Measurements from ENCODE around the gene LRP2BP.
A peak's percentile ranks its signal among the peaks of the same experiment; 100 is the strongest.

LRP2BP gene

GRCh38 chr4:185359767-185360446 is 35.8 kb downstream of the LRP2BP start:
- TF ChIP-seq GATA1 (IDR thresholded peaks at IDR 0.05; ENCODE audit: low read depth, low read length): no peak
- TF ChIP-seq POLR2A (IDR thresholded peaks at IDR 0.05; ENCODE audit: low read length): no peak
- peak; percentile 28 to 32 for DNase-seq

- DNase-seq: no peak
- TF ChIP-seq POLR2A (IDR thresholded peaks at IDR 0.05; ENCODE audit: low read length) (no peak), GATA1 (IDR thresholded peaks at IDR 0.05; ENCODE audit: low read depth, low read length) (no peak)
These were observed 36.8 kb downstream of the LRP2BP start for GRCh38 chr4:185358959-185359358.

GRCh38 chr4:185358514-185358913 is 37.2 kb downstream of the LRP2BP start:
- peak in 1 of 2 experiments; percentile 16 for DNase-seq
- TF ChIP-seq POLR2A (IDR thresholded peaks at IDR 0.05; ENCODE audit: low read length) (no peak), GATA1 (IDR thresholded peaks at IDR 0.05; ENCODE audit: low read depth, low read length) (no peak)

- no peak for TF ChIP-seq POLR2A (IDR thresholded peaks at IDR 0.05; ENCODE audit: low read length)
- no peak for TF ChIP-seq GATA1 (IDR thresholded peaks at IDR 0.05; ENCODE audit: low read depth, low read length)
These were observed 37.8 kb downstream of the LRP2BP start for GRCh38 chr4:185357733-185358440.

DNA sequence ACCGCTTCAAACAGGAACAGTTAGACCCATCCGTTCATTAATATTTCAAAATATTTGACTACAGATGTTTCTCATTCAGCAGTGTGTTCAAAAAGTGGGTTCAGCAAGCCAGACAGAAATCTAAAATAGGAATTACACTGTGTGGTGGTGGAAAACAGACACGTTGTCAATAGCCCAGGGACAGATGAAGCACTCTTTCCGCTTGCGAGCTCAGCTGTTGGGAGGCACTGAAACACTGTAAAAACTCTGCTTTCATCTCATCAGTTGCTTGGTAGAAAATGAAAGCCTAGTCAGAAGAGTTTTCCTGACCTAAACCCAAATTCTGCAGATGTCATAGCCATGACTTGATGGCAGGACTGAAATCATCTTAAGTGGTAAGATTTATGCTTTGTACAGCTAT is 38.5 kb downstream of the LRP2BP start:
- DNase-seq: no peak
- TF ChIP-seq GATA1 (IDR thresholded peaks at IDR 0.05; ENCODE audit: low read depth, low read length): no peak

More at GRCh38 chr4:185357733-185358440, 37.8 kb downstream of the LRP2BP start:
- peak; percentile 36 to 73 for DNase-seq

DNA sequence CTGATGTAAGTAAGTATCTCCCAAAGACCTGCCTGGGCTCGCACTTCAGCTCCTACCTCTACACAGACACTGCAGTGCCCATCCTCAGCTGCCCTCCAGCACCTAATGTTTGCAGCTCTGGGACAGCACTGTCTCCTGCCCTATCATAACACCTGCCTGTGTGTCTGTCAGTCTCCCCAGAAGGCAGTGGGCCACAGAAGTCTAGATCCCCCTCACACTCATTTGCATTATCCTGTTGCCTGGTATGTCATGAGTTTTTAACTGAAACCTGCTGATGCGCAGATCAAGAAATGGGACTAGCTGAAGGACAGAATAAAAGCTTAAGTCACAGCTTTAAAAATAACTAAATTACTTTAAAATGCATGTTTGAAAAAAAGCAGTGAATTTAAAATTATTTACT is 43.0 kb downstream of the LRP2BP start:
- DNase-seq: no peak
- TF ChIP-seq GATA1 (IDR thresholded peaks at IDR 0.05; ENCODE audit: low read depth, low read length) (no peak), POLR2A (IDR thresholded peaks at IDR 0.05; ENCODE audit: low read length) (no peak)

DNA sequence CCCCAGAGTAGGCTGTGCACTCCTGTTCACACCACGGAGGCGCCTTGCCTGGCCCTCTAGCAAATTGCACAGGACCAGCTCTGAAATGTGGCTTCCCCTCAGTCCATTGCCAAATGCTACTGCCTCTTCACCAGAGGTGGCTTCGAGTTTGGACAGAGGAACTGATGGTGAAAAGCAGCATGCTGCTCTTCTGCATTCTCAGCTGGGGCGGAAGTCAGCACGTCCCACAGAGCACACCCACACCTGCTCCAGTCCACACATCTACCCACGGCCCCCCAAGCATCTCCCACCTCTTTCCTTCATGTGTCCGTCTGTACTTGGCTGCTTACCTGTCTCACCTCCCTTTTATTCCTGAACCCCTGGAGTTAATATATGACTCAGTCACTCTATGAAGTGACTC is 43.5 kb downstream of the LRP2BP start:
- no peak for DNase-seq
- TF ChIP-seq GATA1 (IDR thresholded peaks at IDR 0.05; ENCODE audit: low read depth, low read length): no peak
- no peak for TF ChIP-seq POLR2A (IDR thresholded peaks at IDR 0.05; ENCODE audit: low read length)

DNA sequence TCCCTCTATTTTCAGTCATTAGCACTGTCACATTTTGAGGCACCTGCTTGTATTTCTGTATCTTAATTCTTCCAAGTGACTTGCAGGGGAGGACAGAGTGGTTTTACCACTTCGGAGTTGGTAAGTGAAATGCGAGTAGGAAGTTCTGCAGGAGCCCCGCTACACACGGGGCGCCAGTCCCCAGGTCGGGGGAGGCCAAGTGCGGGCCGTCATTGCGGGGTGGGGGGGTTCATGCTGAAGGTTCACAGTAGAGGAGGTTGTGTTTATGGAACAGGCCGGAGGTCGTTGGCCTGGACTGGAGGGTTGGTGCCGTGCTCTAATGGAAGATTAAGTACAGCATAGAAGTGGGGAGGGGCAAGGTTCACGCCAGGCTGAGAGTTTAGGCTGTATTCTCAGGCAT is 44.0 kb downstream of the LRP2BP start:
- no peak for DNase-seq
- TF ChIP-seq POLR2A (IDR thresholded peaks at IDR 0.05; ENCODE audit: low read length) (no peak), GATA1 (IDR thresholded peaks at IDR 0.05; ENCODE audit: low read depth, low read length) (no peak)

DNA sequence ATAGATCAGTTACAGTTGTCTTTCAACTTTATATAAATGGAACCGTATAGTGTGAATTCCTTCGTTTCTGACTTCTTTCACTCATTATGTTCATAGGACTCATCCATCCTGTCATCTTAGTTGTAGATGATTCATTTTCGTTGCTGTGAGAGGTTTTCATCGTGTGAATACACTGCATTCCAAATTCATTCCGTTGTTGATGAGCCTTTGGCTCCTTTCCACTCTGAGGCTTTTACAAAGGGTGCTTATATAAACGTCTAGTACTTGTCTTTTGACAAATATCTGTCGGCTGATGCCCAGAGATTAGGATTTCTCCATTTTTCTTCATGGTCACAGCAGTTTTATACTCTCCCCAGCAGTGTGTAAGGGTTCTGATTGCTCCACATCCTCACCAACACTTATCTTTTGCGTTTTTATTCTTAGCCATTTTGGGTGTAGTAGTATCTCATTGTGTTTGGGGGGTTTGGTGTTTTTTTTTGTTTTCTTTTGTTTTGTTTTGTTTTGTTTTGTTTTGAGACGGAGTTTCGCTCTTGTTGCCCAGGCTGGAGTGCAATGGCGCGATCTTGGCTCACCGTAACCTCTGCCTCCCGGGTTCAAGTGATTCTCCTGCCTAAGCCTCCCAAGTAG is 48.6 kb downstream of the LRP2BP start:
- no peak for TF ChIP-seq POLR2A (IDR thresholded peaks at IDR 0.05; ENCODE audit: low read length)
- TF ChIP-seq GATA1 (IDR thresholded peaks at IDR 0.05; ENCODE audit: low read depth, low read length): no peak
- no peak for DNase-seq

- DNase-seq: no peak
- no peak for TF ChIP-seq GATA1 (IDR thresholded peaks at IDR 0.05; ENCODE audit: low read depth, low read length)
- no peak for TF ChIP-seq POLR2A (IDR thresholded peaks at IDR 0.05; ENCODE audit: low read length)
These were observed 50.8 kb downstream of the LRP2BP start for GRCh38 chr4:185344743-185345538.

DNA sequence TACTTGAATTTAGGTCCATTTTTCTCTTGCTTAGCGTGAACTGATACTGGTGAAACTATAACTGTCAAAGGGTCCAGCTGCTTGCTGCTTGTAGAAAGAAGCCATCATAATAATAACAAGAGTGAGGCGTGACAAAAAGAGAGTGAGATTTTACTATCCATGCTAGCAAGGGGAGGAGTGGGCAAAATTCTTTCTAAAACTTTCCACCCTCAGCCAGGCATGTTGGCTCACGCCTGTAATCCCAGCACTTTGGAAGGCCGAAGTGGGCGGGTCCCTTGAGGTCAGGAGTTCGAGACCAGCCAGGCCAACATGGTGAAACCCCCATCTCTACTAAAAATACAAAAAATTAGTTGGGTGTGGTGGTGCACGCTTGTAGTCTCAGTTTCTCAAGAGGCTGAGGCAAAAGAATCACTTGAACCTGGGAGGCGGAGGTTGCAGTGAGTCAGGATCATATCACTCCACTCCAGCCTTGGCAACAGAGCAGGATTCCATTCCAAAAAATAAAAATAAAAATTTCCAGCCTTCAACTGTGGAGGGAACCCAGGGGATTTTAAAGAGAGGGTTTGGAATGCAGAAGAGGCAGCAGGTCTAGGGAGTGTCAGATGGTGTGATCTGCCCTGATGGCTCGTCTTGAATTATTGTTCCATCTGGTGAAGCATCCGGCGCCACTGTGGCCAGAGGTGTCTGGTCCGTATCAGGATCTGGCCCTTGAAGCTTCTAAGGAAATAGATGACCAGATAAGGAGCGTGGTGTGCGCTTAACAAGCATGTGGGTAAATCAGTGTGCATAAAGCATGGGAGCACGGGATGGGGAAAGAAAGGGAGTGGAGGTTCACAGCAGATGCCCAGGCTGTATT is 51.8 kb downstream of the LRP2BP start:
- TF ChIP-seq GATA1 (IDR thresholded peaks at IDR 0.05; ENCODE audit: low read depth, low read length) (no peak), POLR2A (IDR thresholded peaks at IDR 0.05; ENCODE audit: low read length) (no peak)
- DNase-seq: no peak

DNA sequence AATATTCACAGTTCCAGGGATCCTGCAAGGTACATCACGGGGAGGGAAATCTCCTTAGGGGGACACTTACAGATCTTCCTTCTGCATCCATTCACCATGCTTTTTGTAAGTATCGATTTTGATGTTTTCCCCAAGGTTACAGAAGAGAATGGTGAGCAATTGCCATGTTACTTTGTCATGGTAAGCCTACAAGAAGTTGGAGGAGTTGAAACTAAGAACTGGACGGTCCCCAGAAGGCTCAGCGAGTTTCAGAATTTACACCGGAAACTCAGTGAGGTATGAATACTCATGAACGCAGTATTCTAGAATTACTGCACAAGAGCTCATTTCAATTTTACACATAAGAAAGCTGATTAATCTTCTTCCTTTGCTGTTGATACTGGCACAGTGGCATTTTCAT is 53.9 kb downstream of the LRP2BP start:
- no peak for DNase-seq
- TF ChIP-seq POLR2A (IDR thresholded peaks at IDR 0.05; ENCODE audit: low read length) (no peak), GATA1 (IDR thresholded peaks at IDR 0.05; ENCODE audit: low read depth, low read length) (no peak)

DNA sequence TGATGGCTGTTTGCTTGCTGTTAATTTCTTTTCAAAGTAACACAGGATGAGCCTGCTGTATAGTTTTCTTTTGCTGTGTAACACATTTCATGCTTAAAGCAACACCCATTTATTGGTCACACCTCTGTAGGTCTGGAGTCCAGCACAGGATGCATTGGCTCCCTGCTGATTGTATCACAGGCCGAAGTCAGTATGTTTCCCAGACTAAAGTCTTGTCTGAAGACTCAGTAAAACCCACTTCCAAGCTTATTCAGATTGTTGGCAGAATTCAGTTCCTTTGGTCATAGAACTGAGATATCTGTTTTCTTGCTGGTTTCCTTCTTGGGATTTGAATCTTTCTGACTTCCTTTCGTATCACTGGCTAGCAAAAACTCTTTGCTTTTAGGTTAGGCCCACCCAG is 54.3 kb downstream of the LRP2BP start:
- TF ChIP-seq POLR2A (IDR thresholded peaks at IDR 0.05; ENCODE audit: low read length) (no peak), GATA1 (IDR thresholded peaks at IDR 0.05; ENCODE audit: low read depth, low read length) (no peak)

More for the DNA sequence above, 54.3 kb downstream of the LRP2BP start:
- DNase-seq: no peak

Measured in erythroblast (primary cell).